Neural progenitor cell (in vitro differentiated cells): ENCODE data around the gene WSCD2. TPM values are rescaled to one million over a fixed set of nuclear protein-coding genes. Genes with fewer than 3 reads are reported as not detected.

Experiments used
- DNase-seq: peaks from one replicate; pipeline ENCODE4 v3.0.0-alpha.2; 2016; ENCODE audit warnings: low spot score
- H2AFZ ChIP-seq: fragments of 200-600 bp; sonication (generic); replicated peaks from 2 replicates; pipeline ENCODE4 v1.6.1; 2016; ENCODE audit warnings: antibody characterized with exemption
- H3F3A ChIP-seq: fragments of 200-600 bp; sonication (generic); 2 replicates; pipeline ENCODE4 v1.6.1; 2016; ENCODE audit warnings: antibody characterized with exemption, low read depth
- H3K27ac ChIP-seq: fragments of 200-600 bp; sonication (generic); 2 replicates; pipeline ENCODE4 v1.5.1; 2016; ENCODE audit warnings: mild to moderate bottlenecking
- H3K27me3 ChIP-seq: fragments of 200-600 bp; sonication (generic); 2 replicates; pipeline ENCODE4 v1.6.1; 2016; ENCODE audit warnings: mild to moderate bottlenecking, moderate library complexity
- H3K36me3 ChIP-seq: fragments of 200-600 bp; sonication (generic); 2 replicates; pipeline ENCODE4 v1.5.1; 2016
- H3K4me1 ChIP-seq: fragments of 200-600 bp; sonication (generic); 2 replicates; pipeline ENCODE4 v1.6.1; 2016; ENCODE audit warnings: mixed run types
- H3K4me2 ChIP-seq: fragments of 200-600 bp; sonication (generic); 2 replicates; pipeline ENCODE4 v1.6.1; 2016
- H3K4me3 ChIP-seq: fragments of 200-600 bp; sonication (generic); 2 replicates; pipeline ENCODE4 v1.5.1; 2016
- H3K79me2 ChIP-seq: fragments of 200-600 bp; sonication (generic); 2 replicates; pipeline ENCODE4 v1.6.1; 2016; ENCODE audit warnings: low read depth
- H3K9ac ChIP-seq: fragments of 200-600 bp; sonication (generic); 2 replicates; pipeline ENCODE4 v1.6.1; 2016
- H3K9me3 ChIP-seq: fragments of 200-600 bp; sonication (generic); 2 replicates; pipeline ENCODE4 v1.5.1; 2016; ENCODE audit warnings: low read depth
- H4K20me1 ChIP-seq: fragments of 200-600 bp; sonication (generic); 2 replicates; pipeline ENCODE4 v1.6.1; 2016; ENCODE audit warnings: low read depth
- H3K27ac Mint-ChIP-seq: 3 replicates; pipeline ENCODE4 v1.8.0; 2021; ENCODE audit warnings: mixed read lengths
- H3K27me3 Mint-ChIP-seq: 2 replicates; pipeline ENCODE4 v1.8.0; 2022; ENCODE audit warnings: low read depth, mild to moderate bottlenecking, inconsistent platforms, moderate library complexity, mixed read lengths; ENCODE audit not compliant: insufficient read depth
- H3K36me3 Mint-ChIP-seq: 3 replicates; pipeline ENCODE4 v1.8.0; 2021; ENCODE audit warnings: mixed read lengths
- H3K4me1 Mint-ChIP-seq: 3 replicates; pipeline ENCODE4 v1.8.0; 2021; ENCODE audit warnings: mixed read lengths
- H3K4me3 Mint-ChIP-seq: 3 replicates; pipeline ENCODE4 v1.8.0; 2021; ENCODE audit warnings: mild to moderate bottlenecking, moderate library complexity, mixed read lengths
- H3K9me3 Mint-ChIP-seq: 3 replicates; pipeline ENCODE4 v1.8.0; 2020; ENCODE audit warnings: mixed read lengths
- EZH2 ChIP-seq: fragments of 200-600 bp; sonication (generic); IDR thresholded peaks from 2 replicates; pipeline ENCODE4 v1.6.1; 2017; ENCODE audit warnings: antibody characterized with exemption, mild to moderate bottlenecking, moderate library complexity
- EZH2phosphoT487 ChIP-seq: fragments of 200-600 bp; sonication (generic); IDR thresholded peaks from 2 replicates; pipeline ENCODE4 v1.6.1; 2017; ENCODE audit warnings: antibody characterized with exemption
- total RNA-seq: library from RNA; depleted of rRNA; stranded (reverse); fragments of >200 nt; gene quantifications from 2 replicates; pipeline ENCODE4 v1.2.3, GENCODE V29; 2015; ENCODE audit warnings: low replicate concordance
- TF ChIP-seq, protein P1 (sequence below): fragments of 200-600 bp; sonication (generic); IDR thresholded peaks from 2 replicates; pipeline ENCODE4 v1.5.1; 2017; ENCODE audit warnings: antibody characterized with exemption, mild to moderate bottlenecking

Gene WSCD2
- total RNA-seq, 1 donor from 2014 or later: 6.6 TPM

GRCh38 chr12:108237272-108237671 is 108.2 kb downstream of the WSCD2 start:
- Histone ChIP-seq H3K4me2 (no peak overlapping the region), H3K36me3 (no peaks in the 10 kb centered on the region), H3K4me1 (peaks cover 9% of the 10 kb centered on the region), H3K27me3 (peaks cover 11% of the 10 kb centered on the region), H4K20me1 (no peaks in the 10 kb centered on the region), H3K79me2 (no peaks in the 10 kb centered on the region), H3K27ac (no peak overlapping the region), H3K9me3 (no peaks in the 10 kb centered on the region), H2AFZ (no peak overlapping the region), H3F3A (peaks cover 14% of the 10 kb centered on the region), H3K9ac (no peak overlapping the region), H3K4me3 (no peak overlapping the region)
- peaks cover 20% of the 10 kb centered on the region for H3K27me3 Mint-ChIP-seq
- no peak overlapping the region for H3K27ac Mint-ChIP-seq
- TF ChIP-seq, protein P1, sequence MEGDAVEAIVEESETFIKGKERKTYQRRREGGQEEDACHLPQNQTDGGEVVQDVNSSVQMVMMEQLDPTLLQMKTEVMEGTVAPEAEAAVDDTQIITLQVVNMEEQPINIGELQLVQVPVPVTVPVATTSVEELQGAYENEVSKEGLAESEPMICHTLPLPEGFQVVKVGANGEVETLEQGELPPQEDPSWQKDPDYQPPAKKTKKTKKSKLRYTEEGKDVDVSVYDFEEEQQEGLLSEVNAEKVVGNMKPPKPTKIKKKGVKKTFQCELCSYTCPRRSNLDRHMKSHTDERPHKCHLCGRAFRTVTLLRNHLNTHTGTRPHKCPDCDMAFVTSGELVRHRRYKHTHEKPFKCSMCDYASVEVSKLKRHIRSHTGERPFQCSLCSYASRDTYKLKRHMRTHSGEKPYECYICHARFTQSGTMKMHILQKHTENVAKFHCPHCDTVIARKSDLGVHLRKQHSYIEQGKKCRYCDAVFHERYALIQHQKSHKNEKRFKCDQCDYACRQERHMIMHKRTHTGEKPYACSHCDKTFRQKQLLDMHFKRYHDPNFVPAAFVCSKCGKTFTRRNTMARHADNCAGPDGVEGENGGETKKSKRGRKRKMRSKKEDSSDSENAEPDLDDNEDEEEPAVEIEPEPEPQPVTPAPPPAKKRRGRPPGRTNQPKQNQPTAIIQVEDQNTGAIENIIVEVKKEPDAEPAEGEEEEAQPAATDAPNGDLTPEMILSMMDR: peak; percentile 45
- no peak for TF ChIP-seq EZH2
- TF ChIP-seq EZH2phosphoT487: no peak
- H3K36me3 Mint-ChIP-seq: no peaks in the 10 kb centered on the region
- H3K4me3 Mint-ChIP-seq: no peak overlapping the region
- DNase-seq: peak; percentile 18
- peaks cover 38% of the 10 kb centered on the region for H3K4me1 Mint-ChIP-seq
- H3K9me3 Mint-ChIP-seq: peaks cover 15% of the 10 kb centered on the region

DNA sequence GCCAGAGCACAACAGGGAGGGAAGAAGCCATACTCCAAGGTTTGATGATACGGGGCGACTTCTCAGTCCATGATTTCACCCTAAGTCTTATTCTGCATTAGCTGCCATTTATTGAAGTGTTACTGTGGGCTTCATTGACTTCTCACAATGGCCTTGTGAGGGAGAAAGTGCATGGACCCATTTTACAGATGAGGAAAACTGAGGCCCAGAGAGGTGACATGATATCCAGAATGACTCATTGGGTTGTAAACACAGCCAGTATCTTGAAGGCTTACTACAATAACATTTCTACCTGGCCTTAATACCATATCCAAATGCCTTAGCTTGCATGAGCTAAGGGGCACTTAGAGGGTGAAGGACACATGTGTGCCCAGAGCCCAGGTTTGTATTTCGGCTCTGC is 109.4 kb downstream of the WSCD2 start:
- Histone ChIP-seq H3K4me2 (no peak overlapping the region), H3K79me2 (no peaks in the 10 kb centered on the region), H3K4me3 (no peak overlapping the region), H3K27ac (no peak overlapping the region), H2AFZ (no peak overlapping the region), H3K9ac (no peak overlapping the region), H3K36me3 (no peaks in the 10 kb centered on the region), H3K9me3 (no peaks in the 10 kb centered on the region), H4K20me1 (no peaks in the 10 kb centered on the region), H3F3A (peaks cover 14% of the 10 kb centered on the region), H3K4me1 (peaks cover 9% of the 10 kb centered on the region), H3K27me3 (peaks cover 11% of the 10 kb centered on the region)
- H3K4me1 Mint-ChIP-seq: peaks cover 43% of the 10 kb centered on the region
- DNase-seq: no peak
- H3K27ac Mint-ChIP-seq: peak overlapping the region; percentile 76
- no peak overlapping the region for H3K4me3 Mint-ChIP-seq
- peaks cover 20% of the 10 kb centered on the region for H3K27me3 Mint-ChIP-seq
- H3K9me3 Mint-ChIP-seq: peaks cover 15% of the 10 kb centered on the region
- TF ChIP-seq, protein P1: no peak
- TF ChIP-seq EZH2: no peak
- TF ChIP-seq EZH2phosphoT487: no peak
- H3K36me3 Mint-ChIP-seq: no peaks in the 10 kb centered on the region

- peak overlapping the region; percentile 30 for H3K27ac Mint-ChIP-seq
- peaks cover 43% of the 10 kb centered on the region for H3K4me1 Mint-ChIP-seq
- H3K27me3 Mint-ChIP-seq: peaks cover 18% of the 10 kb centered on the region
- H3K4me3 ChIP-seq: no peak overlapping the region
- no peaks in the 10 kb centered on the region for H3K36me3 ChIP-seq
- H3F3A ChIP-seq: peaks cover 14% of the 10 kb centered on the region
- H3K27ac ChIP-seq: no peak overlapping the region
- H2AFZ ChIP-seq: no peak overlapping the region
- H3K4me1 ChIP-seq: peaks cover 9% of the 10 kb centered on the region
- H4K20me1 ChIP-seq: no peaks in the 10 kb centered on the region
- H3K27me3 ChIP-seq: peaks cover 11% of the 10 kb centered on the region
- TF ChIP-seq EZH2phosphoT487 (no peak), EZH2 (no peak)
- TF ChIP-seq, protein P1: no peak
- no peak overlapping the region for H3K9ac ChIP-seq
- no peak for DNase-seq
- peaks cover 15% of the 10 kb centered on the region for H3K9me3 Mint-ChIP-seq
- H3K36me3 Mint-ChIP-seq: no peaks in the 10 kb centered on the region
- H3K79me2 ChIP-seq: no peaks in the 10 kb centered on the region
- H3K9me3 ChIP-seq: no peaks in the 10 kb centered on the region
- H3K4me3 Mint-ChIP-seq: peak overlapping the region; percentile 58
- no peak overlapping the region for H3K4me2 ChIP-seq
Observed at GRCh38 chr12:108239378-108239777, 110.3 kb downstream of the WSCD2 start.
